ENCODE data around the gene TOMM20. TPM values are rescaled to one million over a fixed set of nuclear protein-coding genes. Genes with fewer than 3 reads are reported as not detected.

The TOMM20 gene
- total RNA-seq, 3 donors from 2014 or later (not counting 1 experiment from before 2014, with no cell fraction given), result 59.5 to 72.3 (median 60.2) TPM

GRCh38 chr1:235063068-235063765 is 65.4 kb downstream of the TOMM20 start:
- no peaks in the 10 kb centered on the region for H3K36me3 ChIP-seq (ENCODE audit: control insufficient read depth, insufficient read depth, low read length)
- ATAC-seq, result peak; percentile 18 to 48 (median 48)
- intact Hi-C loops (cut with micrococcal nuclease), result no loop called here
- Mint-ChIP-seq H3K4me1 (peaks cover 11 to 17% of the 10 kb centered on the region in 2 donors), H3K27me3 (ENCODE audit: low read depth in 2 of 2) (peaks cover 4 to 7% of the 10 kb centered on the region in 2 donors), H3K4me3 (no peak overlapping the region), H3K9me3 (no peaks in the 10 kb centered on the region), H3K27ac (peak overlapping the region in 1 of 2 donors; percentile 8), H3K36me3 (no peaks in the 10 kb centered on the region)
- H3K9me3 ChIP-seq (ENCODE audit: control insufficient read depth, insufficient read depth, low read length), result no peaks in the 10 kb centered on the region
- H3K27me3 ChIP-seq (ENCODE audit: control insufficient read depth, insufficient read depth, low read length), result no peaks in the 10 kb centered on the region
- H3K4me1 ChIP-seq (ENCODE audit: control insufficient read depth, insufficient read depth, low read length), result peaks cover 22% of the 10 kb centered on the region
- no peak for DNase-seq
- no peak overlapping the region for H3K27ac ChIP-seq (ENCODE audit: low read length)
- H3K4me3 ChIP-seq (ENCODE audit: low read length), result no peak overlapping the region
- 32% methylated on average over 9 of the region's 9 CpGs for WGBS (ENCODE audit: insufficient coverage)
- TF ChIP-seq CTCF (IDR thresholded peaks at IDR 0.05), result no peak

GRCh38 chr1:235060607-235061470 is 67.8 kb downstream of the TOMM20 start:
- Mint-ChIP-seq H3K27ac (no peak overlapping the region), H3K9me3 (no peaks in the 10 kb centered on the region), H3K27me3 (ENCODE audit: low read depth in 2 of 2) (peaks cover 0 to 2% of the 10 kb centered on the region in 2 donors), H3K36me3 (no peaks in the 10 kb centered on the region), H3K4me3 (no peak overlapping the region), H3K4me1 (peaks cover 11% of the 10 kb centered on the region in 2 donors)
- DNase-seq, result no peak
- ATAC-seq, result no peak
- Histone ChIP-seq H3K27ac (ENCODE audit: low read length) (no peak overlapping the region), H3K27me3 (ENCODE audit: control insufficient read depth, insufficient read depth, low read length) (no peaks in the 10 kb centered on the region), H3K36me3 (ENCODE audit: control insufficient read depth, insufficient read depth, low read length) (no peaks in the 10 kb centered on the region), H3K9me3 (ENCODE audit: control insufficient read depth, insufficient read depth, low read length) (no peaks in the 10 kb centered on the region), H3K4me3 (ENCODE audit: low read length) (no peak overlapping the region), H3K4me1 (ENCODE audit: control insufficient read depth, insufficient read depth, low read length) (peaks cover 22% of the 10 kb centered on the region)
- no peak for TF ChIP-seq CTCF (IDR thresholded peaks at IDR 0.05)
- WGBS (ENCODE audit: insufficient coverage), result 72% methylated on average over 7 of the region's 7 CpGs
- intact Hi-C loops (cut with micrococcal nuclease), result no loop called here

Other genes starting within 250 kb of the TOMM20 start
- gene RBM34, start 32.4 kb upstream of the TOMM20 start, total RNA-seq, result 100 to 1,000 TPM; 163 to 187 (median 180) TPM
- gene ARID4B, start 199.3 kb upstream of the TOMM20 start, total RNA-seq, result 100 to 1,000 TPM; 161 to 189 (median 178) TPM
- 10 to 100 TPM; 18.7 to 26.0 (median 23.9) TPM for gene GGPS1, start 199.7 kb upstream of the TOMM20 start, total RNA-seq
- gene TBCE, start 238.6 kb upstream of the TOMM20 start, total RNA-seq, result 10 to 100 TPM; 24.1 to 25.2 (median 25.0) TPM